Measurements from ENCODE around the gene MIB2. TPM values are rescaled to one million over a fixed set of nuclear protein-coding genes. Genes with fewer than 3 reads are reported as not detected.
"Not testable (repeated sequence)": the region's sequence is repeated elsewhere in the genome, so short reads cannot be mapped to it uniquely, and the experiment has no call there.

Gene MIB2
- polyA plus RNA-seq, 3 donors: 5.4 to 65.7 (median 5.6) TPM

- WGBS (ENCODE audit: insufficient coverage): no CpG with 5 or more reads among the region's 18 CpGs
- H3K36me3 Mint-ChIP-seq: peaks cover 28 to 56% of the 10 kb centered on the region in 2 donors
These were observed 59.9 kb downstream of the MIB2 start for GRCh38 chr1:1675218-1675617.

DNA sequence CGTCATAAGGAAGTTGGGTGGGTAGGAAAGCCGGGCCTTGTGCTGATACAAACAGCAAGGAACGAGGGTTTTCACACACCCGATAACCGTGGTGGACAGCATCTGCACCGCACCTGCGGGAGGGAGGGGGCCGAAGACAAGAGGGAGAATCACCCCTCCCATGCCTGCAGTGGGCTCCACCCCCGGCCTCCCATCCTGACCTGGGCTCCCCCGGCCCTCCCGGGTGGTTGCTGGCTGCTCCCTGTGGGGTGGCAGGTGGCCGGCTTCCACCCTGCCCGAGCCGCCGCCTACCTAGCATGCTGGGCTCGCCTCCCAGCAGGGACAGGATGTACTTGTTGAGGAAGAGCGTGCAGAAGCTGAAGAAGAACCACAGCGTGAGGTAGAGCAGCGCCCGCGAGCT, 60.8 kb downstream of the MIB2 start:
- H3K27ac ChIP-seq (ENCODE audit: low read depth in 1 of 2, low read length in 2 of 2); H3K4me3 Mint-ChIP-seq; H3K27me3 Mint-ChIP-seq (ENCODE audit: low read depth in 3 of 3); intact Hi-C loops (cut with micrococcal nuclease); H2AFZ ChIP-seq (ENCODE audit: insufficient read depth, low read depth, low read length, poor library complexity, severe bottlenecking); H3K9me3 Mint-ChIP-seq; H3K4me2 ChIP-seq (replicated peaks; ENCODE audit: extremely low read depth, low read length, poor library complexity, severe bottlenecking); H3K27ac Mint-ChIP-seq; H3K4me3 ChIP-seq (replicated peaks in 1 of 3; ENCODE audit: low read depth in 2 of 3, low read length in 3 of 3); H3K9me3 ChIP-seq (replicated peaks in 1 of 2; ENCODE audit: control insufficient read depth in 1 of 2, insufficient read depth in 1 of 2, low read length in 2 of 2); H3K27me3 ChIP-seq (ENCODE audit: control insufficient read depth in 2 of 2, insufficient read depth in 2 of 2, low read length in 2 of 2); H3K4me1 ChIP-seq (ENCODE audit: control insufficient read depth in 1 of 2, insufficient read depth in 2 of 2, low read length in 2 of 2); H3K9ac ChIP-seq (ENCODE audit: insufficient read depth, low read length, poor library complexity, severe bottlenecking); H3K4me1 Mint-ChIP-seq; DNase-seq: not testable (repeated sequence)
- peaks cover 22 to 53% of the 10 kb centered on the region in 2 donors for H3K36me3 Mint-ChIP-seq
- Histone ChIP-seq H3K79me2 (ENCODE audit: insufficient read depth, low read length) (peaks cover 33% of the 10 kb centered on the region), H4K20me1 (ENCODE audit: insufficient read depth, low read length) (peaks cover 34% of the 10 kb centered on the region), H3K36me3 (replicated peaks in 1 of 2; ENCODE audit: control insufficient read depth in 1 of 2, insufficient read depth in 2 of 2, low read length in 2 of 2) (peaks cover 22 to 23% of the 10 kb centered on the region in 2 donors)
- WGBS (ENCODE audit: insufficient coverage): no CpG with 5 or more reads among the region's 21 CpGs

More at GRCh38 chr1:1675218-1675617, 59.9 kb downstream of the MIB2 start:
- H3K4me3 ChIP-seq (replicated peaks in 1 of 3; ENCODE audit: low read depth in 2 of 3, low read length in 3 of 3); H3K9ac ChIP-seq (ENCODE audit: insufficient read depth, low read length, poor library complexity, severe bottlenecking); DNase-seq; H3K4me3 Mint-ChIP-seq; H3K4me1 Mint-ChIP-seq; H3K4me2 ChIP-seq (replicated peaks; ENCODE audit: extremely low read depth, low read length, poor library complexity, severe bottlenecking); H3K9me3 ChIP-seq (replicated peaks in 1 of 2; ENCODE audit: control insufficient read depth in 1 of 2, insufficient read depth in 1 of 2, low read length in 2 of 2); H3K4me1 ChIP-seq (ENCODE audit: control insufficient read depth in 1 of 2, insufficient read depth in 2 of 2, low read length in 2 of 2); H3K27me3 Mint-ChIP-seq (ENCODE audit: low read depth in 3 of 3); H2AFZ ChIP-seq (ENCODE audit: insufficient read depth, low read depth, low read length, poor library complexity, severe bottlenecking); H3K27ac ChIP-seq (ENCODE audit: low read depth in 1 of 2, low read length in 2 of 2); intact Hi-C loops (cut with micrococcal nuclease); H3K27me3 ChIP-seq (ENCODE audit: control insufficient read depth in 2 of 2, insufficient read depth in 2 of 2, low read length in 2 of 2); H3K27ac Mint-ChIP-seq; H3K9me3 Mint-ChIP-seq: not testable (repeated sequence)
- H4K20me1 ChIP-seq (ENCODE audit: insufficient read depth, low read length): peaks cover 26% of the 10 kb centered on the region
- H3K79me2 ChIP-seq (ENCODE audit: insufficient read depth, low read length): peaks cover 24% of the 10 kb centered on the region
- peaks cover 25 to 31% of the 10 kb centered on the region in 2 donors for H3K36me3 ChIP-seq (replicated peaks in 1 of 2; ENCODE audit: control insufficient read depth in 1 of 2, insufficient read depth in 2 of 2, low read length in 2 of 2)
